HCT116 (cell line): ENCODE measurements around the gene RNU1-2. TPM values are rescaled to one million over a fixed set of nuclear protein-coding genes. Genes with fewer than 3 reads are reported as not detected.
"Not testable (repeated sequence)": the region's sequence is repeated elsewhere in the genome, so short reads cannot be mapped to it uniquely, and the experiment has no call there.

Experiments used
- ATAC-seq: fragments of 200-7000 bp; cut with Tn5 transposase; 2 replicates; pipeline ENCODE4 v1.9.1; 2020; ENCODE audit warnings: mild to moderate bottlenecking, moderate library complexity
- BruUV-seq: library from RNA; stranded (reverse); fragments of 400-500 nt; replicated peaks from 2 replicates; lab custom pipeline; 2021; lab: Mats Ljungman, UMichigan
- CTCF ChIA-PET: fragments of 300-600 bp; sonication (Branson Sonifier 250); formaldehyde crosslinking; loops from one replicate; lab custom pipeline; 2021; ENCODE audit warnings: antibody characterized with exemption; lab: Charles Lee
- POLR2A ChIA-PET: fragments of 300-600, 350-600 bp; sonication (Branson Sonifier 250); formaldehyde crosslinking; loops from one replicate; lab custom pipeline; 2021; ENCODE audit warnings: antibody characterized with exemption; lab: Charles Lee
- RAD21 ChIA-PET, 2 experiments: fragments of 300-600 bp; sonication (Branson Sonifier 250); formaldehyde crosslinking; loops; one replicate each; lab custom pipeline; 2023; ENCODE audit warnings: low total read pairs in 2 of 2; ENCODE audit not compliant: uncharacterized antibody in 2 of 2, unreplicated experiment in 2 of 2, low non-redundant PET in 1 of 2; lab: Charles Lee
- DNase-seq: peaks from one replicate; pipeline ENCODE4 v3.0.0-alpha.2; 2010; ENCODE audit warnings: low read depth, low spot score
- H2AFZ ChIP-seq: fragments of 200-600 bp; shearing (Covaris generic), sonication (generic); 2 replicates; pipeline ENCODE4 v1.6.1; 2017; ENCODE audit warnings: low read depth, mixed run types, mixed read lengths, antibody characterized with exemption, low read length; ENCODE audit not compliant: poor library complexity, severe bottlenecking
- H3K27ac ChIP-seq: 2 replicates; pipeline ENCODE4 v1.5.1; 2012; ENCODE audit warnings: low read depth, low read length
- H3K27me3 ChIP-seq: fragments of 200-600 bp; sonication (generic); 2 replicates; pipeline ENCODE4 v1.6.1; 2016; ENCODE audit warnings: mixed run types, low read length, mixed read lengths; ENCODE audit not compliant: insufficient read depth
- H3K36me3 ChIP-seq, 2 experiments: fragments of 200-500 bp in 1 of 2; fragments of 200-600 bp in 1 of 2; sonication (Bioruptor generic) in 1 of 2; sonication (generic) in 1 of 2; 2 replicates each; pipeline versions ENCODE4 v1.5.1 to v1.6.1; 2014 to 2016; ENCODE audit warnings: low read length in 2 of 2, inconsistent platforms in 1 of 2, mixed read lengths in 1 of 2, mixed run types in 1 of 2; ENCODE audit not compliant: insufficient read depth in 2 of 2, control insufficient read depth in 1 of 2
- H3K4me1 ChIP-seq, 2 experiments: fragments of 200-600 bp in 1 of 2; sonication (generic) in 1 of 2; 2 replicates each; pipeline versions ENCODE4 v1.5.1 to v1.6.1; 2012 to 2017; ENCODE audit warnings: low read length in 2 of 2, inconsistent platforms in 1 of 2, mild to moderate bottlenecking in 1 of 2, mixed read lengths in 1 of 2, mixed run types in 1 of 2, moderate library complexity in 1 of 2; ENCODE audit not compliant: insufficient read depth in 2 of 2, control insufficient read depth in 1 of 2
- H3K4me2 ChIP-seq: fragments of 200-600 bp; sonication (generic); 2 replicates; pipeline ENCODE4 v1.6.1; 2017; ENCODE audit warnings: mixed run types, low read length, mixed read lengths
- H3K4me3 ChIP-seq, 2 experiments: fragments of 200-600 bp in 1 of 2; sonication (generic) in 1 of 2; replicated peaks in 1 of 2; 2 replicates each; pipeline ENCODE4 v1.5.1; 2011 to 2016; ENCODE audit warnings: low read length in 2 of 2, control low read depth in 1 of 2, low read depth in 1 of 2, mild to moderate bottlenecking in 1 of 2, mixed read lengths in 1 of 2, mixed run types in 1 of 2
- H3K79me2 ChIP-seq: fragments of 200-600 bp; sonication (generic); 2 replicates; pipeline ENCODE4 v1.6.1; 2017; ENCODE audit warnings: mild to moderate bottlenecking, mixed run types, low read length, moderate library complexity, mixed read lengths; ENCODE audit not compliant: insufficient read depth
- H3K9ac ChIP-seq: fragments of 200-600 bp; sonication (generic); 2 replicates; pipeline ENCODE4 v1.6.1; 2016; ENCODE audit warnings: low read length, mixed read lengths
- H3K9me2 ChIP-seq: fragments of 200-600 bp; sonication (generic), shearing (Covaris generic); 2 replicates; pipeline ENCODE4 v1.6.1; 2017; ENCODE audit warnings: mixed run types, mild to moderate bottlenecking, moderate library complexity; ENCODE audit not compliant: insufficient read depth
- H3K9me3 ChIP-seq, 2 experiments: fragments of 200-500 bp in 1 of 2; fragments of 200-600 bp in 1 of 2; sonication (Bioruptor generic) in 1 of 2; sonication (generic) in 1 of 2; 2 replicates each; pipeline ENCODE4 v1.6.1; 2014 to 2017; ENCODE audit warnings: low read length in 2 of 2, mixed read lengths in 2 of 2, inconsistent platforms in 1 of 2, low read depth in 1 of 2, mild to moderate bottlenecking in 1 of 2, mixed run types in 1 of 2, moderate library complexity in 1 of 2; ENCODE audit not compliant: control insufficient read depth in 1 of 2, insufficient read depth in 1 of 2
- H4K20me1 ChIP-seq: fragments of 200-600 bp; sonication (generic), shearing (Covaris generic); 2 replicates; pipeline ENCODE4 v1.6.1; 2017; ENCODE audit warnings: mixed run types, mild to moderate bottlenecking, moderate library complexity; ENCODE audit not compliant: insufficient read depth
- intact Hi-C: fragments of 100-400 bp; cut with micrococcal nuclease; formaldehyde crosslinking; loops from 2 replicates; pipeline ENCODE4 v1.10.0; 2022
- total RNA-seq: library from RNA; stranded (reverse); gene quantifications from one replicate; pipeline ENCODE4 v1.2.1, GENCODE V29; 2021; ENCODE audit not compliant: unreplicated experiment
- TF ChIP-seq, protein P1 (sequence below): IDR thresholded peaks from 2 replicates; pipeline ENCODE4 v1.6.1; 2012

RNU1-2 gene
- total RNA-seq, 1 experiment from 2014 or later: 1,685 TPM

DNA sequence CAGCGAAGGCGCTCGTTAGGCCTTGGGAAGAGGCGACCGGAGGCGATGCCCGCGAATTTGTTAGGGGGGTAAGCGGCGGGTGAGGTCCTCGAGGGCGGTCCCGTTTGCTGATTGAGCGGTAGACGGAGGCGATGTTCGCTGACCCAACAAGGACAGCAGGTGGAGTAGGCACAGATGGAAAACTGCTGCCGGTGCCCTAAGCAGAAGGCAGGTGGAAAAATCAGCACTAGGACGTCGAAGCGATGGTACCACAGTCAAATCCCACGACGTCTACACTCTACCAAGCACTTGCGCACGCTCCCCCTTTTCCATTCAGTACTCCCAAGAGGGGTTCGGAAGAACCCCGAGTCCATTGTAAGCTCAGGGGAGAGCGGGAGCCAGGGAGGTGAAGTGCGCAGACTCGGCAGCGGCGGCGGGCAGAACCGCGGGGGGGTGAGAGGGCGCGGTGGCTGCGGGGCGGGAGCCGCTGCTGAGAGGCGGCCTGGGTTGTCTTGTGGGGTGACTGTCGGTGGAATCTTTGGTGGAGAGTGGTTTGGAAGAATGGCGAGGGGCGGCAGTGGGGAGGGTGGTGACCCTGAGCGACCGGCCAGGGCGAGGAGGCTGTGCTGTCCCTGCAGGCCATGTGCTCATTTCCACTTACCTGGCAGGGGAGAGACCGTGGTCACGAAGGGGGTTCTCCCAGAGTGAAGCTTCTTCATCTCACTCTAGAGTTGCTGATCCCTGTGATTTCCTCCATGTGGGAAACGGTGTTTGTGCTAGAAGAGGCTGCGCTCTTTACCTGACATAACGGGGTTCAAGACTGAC lies 22.5 kb upstream of the RNU1-2 start:
- H3K4me3 ChIP-seq: peak overlapping the region in 1 of 2 experiments; percentile 15; a peak in 1 of 4 replicates
- TF ChIP-seq, protein P1, sequence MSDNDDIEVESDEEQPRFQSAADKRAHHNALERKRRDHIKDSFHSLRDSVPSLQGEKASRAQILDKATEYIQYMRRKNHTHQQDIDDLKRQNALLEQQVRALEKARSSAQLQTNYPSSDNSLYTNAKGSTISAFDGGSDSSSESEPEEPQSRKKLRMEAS: peak; percentile 61
- TF ChIP-seq, all 23 proteins: peak for 1; not testable (repeated sequence) for 22
- RAD21 ChIA-PET: not testable (repeated sequence)

DNA sequence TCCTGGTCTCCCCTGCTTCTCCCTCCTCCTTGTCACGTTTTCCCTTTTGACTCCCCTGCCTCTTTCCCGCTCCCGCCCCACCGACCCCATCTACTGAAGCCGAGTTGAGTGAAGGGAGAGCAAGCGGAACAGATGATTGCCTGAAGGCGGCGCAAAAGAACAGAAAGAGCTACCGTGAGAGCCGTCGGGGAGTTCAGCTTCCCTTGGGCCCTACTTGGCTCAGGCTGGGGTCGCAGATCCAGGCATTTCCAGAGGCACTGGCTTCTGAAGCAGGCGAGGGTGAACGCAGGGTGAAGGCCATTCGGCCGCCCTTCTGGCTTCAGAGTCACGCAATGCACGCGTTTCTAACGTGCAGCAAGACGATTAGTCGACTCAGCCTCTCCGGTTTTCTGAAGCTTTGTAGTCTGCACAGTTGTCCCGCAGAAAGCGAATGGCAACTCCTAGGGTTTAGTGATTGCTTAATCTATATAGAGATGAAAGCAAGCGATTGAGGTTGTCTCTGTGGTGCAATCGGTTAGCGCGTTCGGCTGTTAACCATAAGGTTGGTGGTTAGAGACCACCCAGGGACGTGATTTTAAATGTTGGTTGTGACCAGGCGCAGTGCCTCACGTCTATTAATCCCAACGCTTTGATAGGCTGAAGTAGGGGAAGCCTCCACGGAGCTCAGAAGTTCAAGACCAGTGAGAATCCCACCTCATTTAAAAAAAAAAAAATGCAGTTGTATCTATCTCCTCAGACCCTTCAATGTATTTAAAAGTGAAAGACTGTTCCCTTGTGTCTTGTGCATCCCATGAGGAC lies 20.6 kb upstream of the RNU1-2 start:
- DNase-seq, CTCF ChIA-PET, H2AFZ ChIP-seq, RAD21 ChIA-PET, H3K27me3 ChIP-seq, H4K20me1 ChIP-seq, H3K4me2 ChIP-seq, H3K79me2 ChIP-seq, BruUV-seq, H3K9me2 ChIP-seq, H3K27ac ChIP-seq, H3K36me3 ChIP-seq, H3K9ac ChIP-seq, intact Hi-C loops, H3K9me3 ChIP-seq, POLR2A ChIA-PET, ATAC-seq, H3K4me3 ChIP-seq: not testable (repeated sequence)
- peaks cover 0 to 10% of the 10 kb centered on the region in 2 experiments; a peak in 2 of 4 replicates for H3K4me1 ChIP-seq

More for the DNA sequence above, 22.5 kb upstream of the RNU1-2 start:
- Histone ChIP-seq H3K27ac (peak overlapping the region; percentile 57), H3K9ac (0 out of 2 replicates have a peak overlapping the region, but pooled peaks have one; percentile 36), H3K4me1 (peaks cover 0 to 13% of the 10 kb centered on the region in 2 experiments; a peak in 2 of 4 replicates), H2AFZ (peak overlapping the region; percentile 16), H3K4me2 (peak overlapping the region; percentile 58)
- H3K79me2 ChIP-seq, H4K20me1 ChIP-seq, H3K9me2 ChIP-seq, H3K27me3 ChIP-seq, H3K36me3 ChIP-seq, DNase-seq, H3K9me3 ChIP-seq, ATAC-seq, intact Hi-C loops, CTCF ChIA-PET: not testable (repeated sequence)
- POLR2A ChIA-PET: interaction anchor here (1.1 kb wide), 1 partner anchor 32 kb away, joined by 4 read pairs; no protein-coding TSS in a partner anchor
- TSS peak; percentile 87 for BruUV-seq

DNA sequence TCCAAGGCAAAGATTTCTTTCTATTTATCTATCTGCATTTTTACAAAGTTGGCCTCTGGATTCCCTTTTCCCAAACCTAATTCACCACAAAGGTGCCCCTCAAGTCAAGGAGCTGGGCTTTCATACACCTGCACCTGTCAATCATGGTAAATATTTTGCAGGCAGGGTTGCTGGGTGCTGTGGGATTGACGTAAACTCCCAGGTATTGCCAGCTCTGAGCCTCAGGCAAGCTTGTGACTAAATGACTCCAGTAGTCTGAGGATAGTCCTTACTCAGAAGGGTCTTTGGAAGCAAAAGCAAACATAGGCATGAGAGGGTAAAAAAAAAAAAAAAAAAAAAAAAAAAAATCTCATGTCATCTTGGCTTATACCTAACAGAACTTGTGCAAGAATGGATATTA lies 14.0 kb upstream of the RNU1-2 start:
- RAD21 ChIA-PET, H2AFZ ChIP-seq, H3K9me2 ChIP-seq, BruUV-seq, H3K4me3 ChIP-seq, intact Hi-C loops, H3K4me1 ChIP-seq, DNase-seq, H3K9ac ChIP-seq, POLR2A ChIA-PET, H3K36me3 ChIP-seq, H3K27me3 ChIP-seq, H3K79me2 ChIP-seq, ATAC-seq, H3K27ac ChIP-seq, CTCF ChIA-PET, H4K20me1 ChIP-seq, H3K4me2 ChIP-seq, H3K9me3 ChIP-seq: not testable (repeated sequence)
